Measurements from ENCODE around the gene LY6G5C.
A peak's percentile ranks its signal among the peaks of the same experiment; 100 is the strongest.

The LY6G5C gene

DNA sequence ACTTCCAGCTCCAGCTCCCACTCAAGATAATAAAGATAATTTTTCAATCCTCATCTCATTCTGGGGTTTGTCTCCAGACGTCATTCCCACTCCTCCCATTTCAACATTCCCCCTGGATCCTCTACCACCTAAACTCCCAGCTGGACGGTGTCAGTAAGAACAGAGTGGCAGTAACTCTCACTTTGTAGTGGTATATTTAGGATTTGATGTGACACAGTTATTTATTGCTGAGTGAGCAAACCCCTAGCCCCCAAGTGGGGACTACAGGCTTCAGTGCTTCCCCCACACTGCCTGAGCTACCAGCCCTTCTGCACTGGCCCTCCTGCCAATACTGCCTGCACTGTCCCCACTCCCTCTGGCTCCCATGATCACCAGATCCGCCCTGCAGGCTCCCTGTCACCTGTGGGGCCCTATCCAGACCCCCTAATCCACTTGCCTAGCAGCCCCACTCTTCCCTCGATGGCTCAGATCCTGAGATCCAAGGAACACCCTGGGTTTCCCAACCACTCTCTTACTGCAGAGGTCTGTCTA is 22.6 kb downstream of the LY6G5C start:
- Histone ChIP-seq H3K27ac (no peak overlapping the region), H3K4me2 (peak overlapping the region; percentile 100), H3K9ac (peak overlapping the region; percentile 91), H3K36me3 (peaks cover 49% of the 10 kb centered on the region), H3K9me3 (no peaks in the 10 kb centered on the region), H3K4me3 (no peak overlapping the region), H3K27me3 (no peaks in the 10 kb centered on the region), H3K4me1 (peaks cover 78% of the 10 kb centered on the region), H4K20me1 (peaks cover 15% of the 10 kb centered on the region; the same call in 1 of the 2 replicates)
- no peak for TF ChIP-seq Cebpa-rat (IDR thresholded peaks at IDR 0.05)

DNA sequence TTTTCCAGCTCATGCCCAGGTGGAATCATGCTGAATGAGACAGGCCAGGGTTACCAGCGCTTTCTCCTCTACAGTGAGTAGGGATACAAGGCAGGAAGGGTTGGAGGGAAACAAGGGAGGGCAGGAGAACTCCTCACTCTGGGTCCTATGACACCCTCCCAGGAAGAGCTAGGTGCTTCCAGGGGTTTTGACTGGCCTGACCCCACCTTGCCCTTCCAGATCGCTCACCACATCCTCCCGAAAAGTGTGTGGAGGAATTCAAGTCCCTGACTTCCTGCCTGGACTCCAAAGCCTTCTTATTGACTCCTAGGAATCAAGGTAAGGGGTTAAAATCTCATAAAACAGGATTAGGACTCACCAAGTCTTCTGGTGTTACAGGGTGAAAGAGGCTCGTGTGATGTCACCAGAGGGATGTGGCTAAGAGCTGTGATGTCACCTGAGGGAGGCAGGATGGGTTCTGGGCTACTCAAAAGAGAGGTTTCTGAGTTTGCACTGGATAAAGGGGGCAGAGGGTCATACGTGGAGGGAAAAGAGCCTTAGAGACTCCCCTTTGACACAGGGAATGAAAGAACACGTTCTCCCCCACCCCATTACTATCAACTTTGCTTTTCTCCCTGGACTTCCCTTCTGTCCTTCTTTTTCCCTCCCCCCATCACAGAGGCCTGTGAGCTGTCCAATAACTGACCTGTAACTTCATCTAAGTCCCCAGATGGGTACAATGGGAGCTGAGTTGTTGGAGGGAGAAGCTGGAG is 23.3 kb downstream of the LY6G5C start:
- Histone ChIP-seq H3K27ac (no peak overlapping the region), H3K4me1 (peaks cover 74% of the 10 kb centered on the region)

DNA sequence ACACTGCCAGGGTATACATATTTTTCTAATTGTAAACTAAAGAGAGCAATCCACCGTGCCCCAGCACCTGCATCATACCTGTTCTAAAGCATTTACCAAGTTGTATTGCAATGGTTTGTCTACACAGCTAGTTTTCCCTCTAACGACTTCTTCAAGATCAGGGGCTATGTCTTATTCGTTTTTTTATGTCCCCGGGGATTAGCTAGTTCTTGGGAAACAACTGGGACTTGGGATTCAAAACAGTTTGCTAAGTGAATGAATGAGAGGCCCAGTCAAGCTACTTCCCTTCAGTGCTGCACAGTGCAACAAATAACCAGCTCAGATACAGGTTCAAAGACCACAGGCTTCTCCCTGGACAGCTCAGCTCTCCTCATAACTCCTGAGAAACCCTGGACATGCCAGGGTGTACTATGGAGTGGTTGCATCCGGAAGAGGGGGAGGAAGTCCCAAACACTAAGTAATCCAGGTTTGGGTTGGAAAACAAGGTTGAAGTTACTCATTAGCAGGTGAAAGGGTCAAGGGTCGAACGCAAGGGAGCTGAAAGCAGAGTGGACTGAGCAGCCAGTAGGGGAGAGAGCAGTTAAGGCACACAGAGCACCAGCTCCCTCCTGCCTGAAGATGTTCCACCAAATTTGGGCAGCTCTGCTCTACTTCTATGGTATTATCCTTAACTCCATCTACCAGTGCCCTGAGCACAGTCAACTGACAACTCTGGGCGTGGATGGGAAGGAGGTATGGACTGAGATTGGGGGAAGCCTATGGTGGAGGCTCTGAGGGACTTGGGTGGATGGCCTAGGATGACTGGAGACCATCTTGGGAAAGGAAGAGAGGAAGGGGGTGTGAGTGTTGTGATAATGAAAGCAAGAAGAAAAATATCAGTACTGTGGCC is 25.3 kb downstream of the LY6G5C start, which contains the start of gene APOM:
TSS of gene APOM (plus strand) at position 546 of the 889 bp plus-strand sequence. CDS start at position 619, 73 bp downstream.
- H3K4me3 ChIP-seq = no peak within 1 kb of the TSS
- peaks cover 41% of the 10 kb centered on the region for H3K36me3 ChIP-seq
- H3K9me3 ChIP-seq = no peaks in the 10 kb centered on the region
- H3K27me3 ChIP-seq = no peaks in the 10 kb centered on the region
- peaks cover 26% of the 10 kb centered on the region; the same call in 1 of the 2 replicates for H4K20me1 ChIP-seq
- H3K27ac ChIP-seq = no peak within 1 kb of the TSS
- no peak within 1 kb of the TSS for H3K4me2 ChIP-seq
- H3K4me1 ChIP-seq = peaks cover 66% of the 10 kb centered on the region
- no peak within 1 kb of the TSS for H3K9ac ChIP-seq
- no peak for TF ChIP-seq Cebpa-rat (IDR thresholded peaks at IDR 0.05)

More for the DNA sequence above, 23.3 kb downstream of the LY6G5C start:
- Histone ChIP-seq H3K36me3 (peaks cover 45% of the 10 kb centered on the region), H3K9me3 (no peaks in the 10 kb centered on the region), H3K27me3 (no peaks in the 10 kb centered on the region), H3K9ac (no peak overlapping the region; the same call in 1 of the 2 replicates), H4K20me1 (peaks cover 15% of the 10 kb centered on the region; the same call in 1 of the 2 replicates), H3K4me2 (peak overlapping the region; percentile 100), H3K4me3 (no peak overlapping the region)
- TF ChIP-seq Cebpa-rat (IDR thresholded peaks at IDR 0.05) = no peak

DNA sequence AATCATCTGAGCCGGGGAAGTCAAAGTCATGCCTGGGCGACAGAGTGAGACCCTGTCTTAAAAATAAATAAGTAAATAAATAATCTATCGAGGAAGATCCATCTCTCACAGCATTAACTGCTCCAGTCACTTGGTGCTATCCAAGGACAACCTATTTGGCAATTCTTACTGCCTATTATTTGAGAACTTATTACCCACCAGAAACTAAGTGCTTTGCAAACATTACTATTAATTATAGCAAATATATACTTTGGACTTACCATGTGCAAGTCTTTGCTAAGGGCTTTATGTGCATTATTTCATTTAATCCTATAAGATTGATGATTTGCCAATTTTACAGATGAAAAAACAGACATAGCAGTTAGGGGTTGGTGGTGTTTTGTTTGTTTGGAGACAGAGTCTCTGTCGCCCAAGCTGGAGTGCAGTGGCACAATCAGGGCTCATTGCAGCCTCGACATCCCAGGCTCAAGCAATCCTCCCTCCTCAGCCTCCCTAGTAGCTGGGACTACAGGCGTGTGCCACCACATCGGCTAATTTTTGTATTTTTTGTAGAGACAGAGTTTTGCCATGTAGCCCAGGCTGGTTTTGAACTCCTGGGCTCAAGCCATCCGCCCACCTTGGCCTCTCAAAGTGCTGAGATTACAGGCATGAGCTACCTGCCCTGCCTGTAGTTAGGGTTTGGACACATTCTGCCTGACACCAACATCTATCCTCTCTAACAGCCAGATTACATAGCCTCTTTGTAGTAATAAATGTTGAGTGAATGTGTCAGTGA is 26.1 kb downstream of the LY6G5C start:
- peaks cover 34% of the 10 kb centered on the region; the same call in 1 of the 2 replicates for H4K20me1 ChIP-seq
- H3K4me3 ChIP-seq = no peak overlapping the region
- no peaks in the 10 kb centered on the region for H3K27me3 ChIP-seq
- H3K9ac ChIP-seq = no peak overlapping the region
- H3K4me1 ChIP-seq = peaks cover 68% of the 10 kb centered on the region
- peaks cover 50% of the 10 kb centered on the region for H3K36me3 ChIP-seq
- no peak overlapping the region for H3K27ac ChIP-seq
- TF ChIP-seq Cebpa-rat (IDR thresholded peaks at IDR 0.05) = no peak
- no peak overlapping the region for H3K4me2 ChIP-seq
- no peaks in the 10 kb centered on the region for H3K9me3 ChIP-seq

DNA sequence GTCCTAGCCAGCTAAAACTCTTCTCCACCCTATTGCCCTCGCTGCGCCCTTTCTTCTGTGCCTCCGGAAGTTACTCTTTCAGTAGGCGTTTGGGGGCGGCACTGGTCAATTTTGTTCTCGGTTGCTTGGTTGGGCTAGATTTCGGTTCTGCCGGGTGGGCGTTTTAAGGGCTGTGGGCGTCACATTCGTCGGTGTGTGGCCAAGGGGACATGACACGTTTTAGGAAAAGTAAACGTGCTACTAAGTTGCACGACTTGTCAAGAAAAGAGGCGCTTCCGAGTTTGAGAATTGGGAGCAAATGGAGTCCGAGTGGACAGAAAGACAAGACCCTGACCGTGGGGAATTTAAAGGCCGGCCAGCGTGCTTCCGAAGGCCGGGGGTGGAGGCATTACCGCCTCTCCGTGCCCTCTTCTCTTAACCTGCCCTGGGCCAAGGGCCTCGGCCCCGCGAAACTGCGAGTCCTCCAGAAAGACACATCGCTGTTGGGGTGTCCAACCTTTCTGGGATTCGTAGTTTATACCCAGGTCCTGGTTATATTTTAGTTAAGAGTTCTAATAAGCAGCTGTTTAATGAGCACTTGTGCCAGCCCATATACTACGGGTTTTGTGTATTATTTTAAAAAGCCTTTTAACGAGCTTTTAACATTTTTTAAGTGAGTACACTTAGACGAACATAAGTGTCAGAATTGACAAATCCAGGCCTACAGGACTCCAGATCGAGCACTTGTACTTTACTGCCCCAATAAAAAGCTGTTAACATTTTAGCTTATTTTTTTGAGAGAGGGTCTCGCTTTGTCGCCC is 27.7 kb downstream of the LY6G5C start:
- H4K20me1 ChIP-seq = peaks cover 36% of the 10 kb centered on the region; the same call in 1 of the 2 replicates
- H3K36me3 ChIP-seq = peaks cover 62% of the 10 kb centered on the region
- peak overlapping the region; percentile 98 for H3K27ac ChIP-seq
- H3K9ac ChIP-seq = peak overlapping the region; percentile 93
- no peaks in the 10 kb centered on the region for H3K9me3 ChIP-seq
- H3K4me1 ChIP-seq = peaks cover 51% of the 10 kb centered on the region
- H3K4me2 ChIP-seq = peak overlapping the region; percentile 87
- no peak for TF ChIP-seq Cebpa-rat (IDR thresholded peaks at IDR 0.05)
- no peaks in the 10 kb centered on the region for H3K27me3 ChIP-seq
- peak overlapping the region; percentile 78 for H3K4me3 ChIP-seq

DNA sequence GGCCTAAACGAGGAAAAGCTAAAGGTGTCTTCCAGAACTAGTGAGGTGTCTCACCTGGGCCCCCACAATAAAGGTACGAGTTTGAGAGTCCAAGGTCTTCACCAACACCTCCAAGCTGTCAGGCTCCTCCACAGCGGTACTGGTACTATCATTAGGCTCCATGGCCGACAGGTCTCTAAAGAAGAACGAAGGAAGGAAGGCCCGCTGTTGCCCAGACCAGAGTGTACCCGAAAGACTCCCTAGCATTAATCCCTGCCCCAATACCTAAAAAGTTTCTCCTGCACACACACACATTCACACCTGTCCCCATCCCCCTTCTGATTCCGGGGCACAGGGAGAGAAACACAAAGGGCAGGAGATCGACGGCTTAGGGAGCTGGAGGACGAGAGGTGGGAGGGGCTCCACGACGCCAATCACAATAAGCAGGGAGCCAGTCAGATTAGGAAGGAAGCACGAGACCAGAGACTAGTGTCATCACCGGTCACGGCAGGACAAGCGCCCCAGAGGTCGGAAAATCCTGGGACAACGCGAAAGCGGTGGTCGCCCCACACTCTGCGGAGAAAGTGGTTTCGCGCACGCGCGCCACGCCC is 29.2 kb downstream of the LY6G5C start:
- Histone ChIP-seq H3K9ac (peak overlapping the region; percentile 93), H4K20me1 (peaks cover 33% of the 10 kb centered on the region; the same call in 1 of the 2 replicates), H3K36me3 (peaks cover 66% of the 10 kb centered on the region), H3K4me1 (peaks cover 42% of the 10 kb centered on the region), H3K9me3 (no peaks in the 10 kb centered on the region), H3K27me3 (no peaks in the 10 kb centered on the region), H3K4me2 (peak overlapping the region; percentile 87), H3K4me3 (peak overlapping the region; percentile 78), H3K27ac (peak overlapping the region; percentile 98)
- no peak for TF ChIP-seq Cebpa-rat (IDR thresholded peaks at IDR 0.05)

DNA sequence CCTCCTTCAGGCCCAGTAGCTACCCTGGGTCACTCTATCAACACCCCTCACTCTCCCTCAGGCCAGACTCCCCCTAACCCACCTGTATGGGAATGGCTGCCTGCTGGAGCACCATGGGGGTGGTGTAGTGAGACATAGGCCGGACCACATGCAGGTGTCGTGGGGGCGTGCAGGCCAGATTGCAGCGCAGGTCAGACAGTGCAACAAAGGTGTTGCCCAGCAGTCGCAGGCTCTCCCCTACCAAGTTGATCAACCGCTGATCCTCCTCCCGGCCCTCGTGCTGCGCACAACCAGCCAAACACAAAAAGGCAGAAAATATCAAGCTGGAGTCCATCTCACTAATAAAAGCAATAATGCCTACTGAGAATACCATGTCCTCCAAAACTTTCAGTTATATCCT is 35.5 kb downstream of the LY6G5C start:
- Histone ChIP-seq H3K27me3 (no peaks in the 10 kb centered on the region), H3K4me2 (no peak overlapping the region), H3K9me3 (no peaks in the 10 kb centered on the region), H3K4me1 (peaks cover 3% of the 10 kb centered on the region; the same call in 1 of the 2 replicates), H3K4me3 (no peak overlapping the region), H3K9ac (no peak overlapping the region), H3K36me3 (peaks cover 99% of the 10 kb centered on the region), H3K27ac (no peak overlapping the region), H4K20me1 (peaks cover 72% of the 10 kb centered on the region)
- no peak for TF ChIP-seq Cebpa-rat (IDR thresholded peaks at IDR 0.05)

DNA sequence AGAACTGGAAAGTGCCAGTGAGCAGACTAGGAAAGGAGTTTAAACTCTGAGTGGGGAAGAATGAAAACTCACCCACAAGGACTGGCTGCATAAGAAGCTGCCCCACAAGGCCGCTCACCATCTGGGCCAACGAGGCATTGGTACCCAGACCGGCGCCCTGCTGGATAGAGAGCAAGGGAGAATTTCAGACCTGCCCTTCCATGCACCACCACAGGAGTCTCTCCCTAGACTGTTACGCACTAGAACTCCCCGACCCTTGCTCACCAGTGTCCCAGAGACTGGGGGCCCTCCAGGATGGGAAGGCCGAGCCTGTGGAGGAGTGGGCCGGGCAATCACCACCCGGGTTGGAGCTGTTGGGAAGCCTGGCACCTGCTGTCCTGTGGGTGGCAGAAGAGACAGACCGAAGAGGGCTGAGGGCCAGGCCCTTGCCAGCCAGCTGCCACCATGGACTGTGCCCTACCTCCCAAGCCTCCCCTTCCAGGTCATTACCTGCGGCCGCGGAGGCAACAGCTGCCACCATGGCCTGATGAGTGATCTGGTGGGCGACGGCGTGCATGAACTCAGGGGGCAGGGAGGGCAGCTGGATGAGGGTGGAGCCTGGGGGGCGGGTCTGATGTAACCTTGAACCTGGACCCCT is 36.9 kb downstream of the LY6G5C start:
- Histone ChIP-seq H3K27ac (no peak overlapping the region), H3K4me1 (no peaks in the 10 kb centered on the region), H3K4me3 (no peak overlapping the region), H3K9me3 (no peaks in the 10 kb centered on the region), H3K27me3 (no peaks in the 10 kb centered on the region), H3K9ac (no peak overlapping the region), H3K4me2 (no peak overlapping the region), H4K20me1 (peaks cover 74% of the 10 kb centered on the region), H3K36me3 (peaks cover 99% of the 10 kb centered on the region)
- TF ChIP-seq Cebpa-rat (IDR thresholded peaks at IDR 0.05) = no peak

All from BLaER1 (cell line).